GM12878 (cell line): Measurements from ENCODE around the gene GRN. TPM values are rescaled to one million over a fixed set of nuclear protein-coding genes. Genes with fewer than 3 reads are reported as not detected.

Experiments used
- BHLHE40 ChIP-seq, 2 experiments: fragments of 450-650 bp in 1 of 2; IDR thresholded peaks; 2 replicates each; pipeline ENCODE4 v1.6.1; 2011 to 2017; ENCODE audit warnings: low read depth in 2 of 2, borderline replicate concordance in 1 of 2, improper control_type of control experiment in 1 of 2, low read length in 1 of 2, mild to moderate bottlenecking in 1 of 2
- CEBPZ ChIP-seq: fragments of 150-350 bp; IDR thresholded peaks from 2 replicates; pipeline ENCODE4 v1.6.1; 2016; ENCODE audit warnings: low read depth, low read length
- DPF2 ChIP-seq: fragments of 450-650 bp; IDR thresholded peaks from 2 replicates; pipeline ENCODE4 v1.6.1; 2017; ENCODE audit warnings: mild to moderate bottlenecking
- E2F8 ChIP-seq: fragments of 450-650 bp; IDR thresholded peaks from 2 replicates; pipeline ENCODE4 v1.6.1; 2018; ENCODE audit warnings: mild to moderate bottlenecking, low read depth, moderate library complexity; ENCODE audit not compliant: partially characterized antibody
- NFXL1 ChIP-seq: fragments of 450-650 bp; IDR thresholded peaks from 2 replicates; pipeline ENCODE4 v1.6.1; 2017; ENCODE audit warnings: antibody characterized with exemption, mild to moderate bottlenecking, borderline replicate concordance
- POLR2AphosphoS5 ChIP-seq: IDR thresholded peaks from 2 replicates; pipeline ENCODE4 v1.6.1; 2011; ENCODE audit warnings: mild to moderate bottlenecking, low read length, inconsistent platforms
- RAD21 ChIP-seq: IDR thresholded peaks from 2 replicates; pipeline ENCODE4 v1.6.1; 2011; ENCODE audit warnings: mild to moderate bottlenecking, low read depth, low read length, moderate library complexity; ENCODE audit not compliant: insufficient read depth
- RBBP5 ChIP-seq: fragments of 200-600 bp; sonication (generic); conservative IDR thresholded peaks from 2 replicates; pipeline ENCODE4 v1.6.1; 2016
- RFX5 ChIP-seq: IDR thresholded peaks from 2 replicates; pipeline ENCODE4 v1.6.1; 2011; ENCODE audit warnings: low read depth, low read length, improper control_type of control experiment
- ZZZ3 ChIP-seq: IDR thresholded peaks from 2 replicates; pipeline ENCODE4 v1.6.1; 2011; ENCODE audit warnings: low read depth; ENCODE audit not compliant: control insufficient read depth, insufficient read length
- polyA plus RNA-seq, 11 experiments: library from polyadenylated mRNA; depleted of rRNA in 4 of 11; unstranded in 6 of 11; stranded (reverse) in 5 of 11; fragments of >200 nt; fragmentation: Nextera tagmentation in 4 of 11; fragmentation: Illumina TruSeq in 1 of 11; extraction: Ambion mirVana in 4 of 11; extraction: Trizol in 1 of 11; gene quantifications; 1 replicate in 1 of 11; 2 replicates in 10 of 11; pipeline versions ENCODE4 v1.2.1 to v1.2.3, GENCODE V29; 2011 to 2016; ENCODE audit warnings: inconsistent platforms in 2 of 11, missing spikeins in 2 of 11, low read depth in 1 of 11
- total RNA-seq, 4 experiments: library from RNA; depleted of rRNA in 3 of 4; stranded (reverse); fragments of >200 nt in 3 of 4; fragmentation: Illumina TruSeq in 1 of 4; extraction: Trizol in 1 of 4; gene quantifications; 2 replicates each; pipeline versions ENCODE4 v1.2.1 to v1.2.3, GENCODE V29; 2013 to 2021
- TF ChIP-seq, protein P1 (sequence below): fragments of 450-650 bp; IDR thresholded peaks from 2 replicates; pipeline ENCODE4 v1.6.1; 2016; ENCODE audit warnings: mild to moderate bottlenecking, moderate library complexity, borderline replicate concordance
- TF ChIP-seq, protein P2 (sequence below): fragments of 450-650 bp; formaldehyde crosslinking; IDR thresholded peaks from 2 replicates; pipeline ENCODE4 v1.5.0; 2022; ENCODE audit warnings: mild to moderate bottlenecking, missing genetic modification characterization
- TF ChIP-seq, protein P3 (sequence below): fragments of 450-650 bp; IDR thresholded peaks from 2 replicates; pipeline ENCODE4 v1.6.1; 2017; ENCODE audit warnings: borderline replicate concordance

GRN gene
- total and polyA plus RNA-seq, 10 of the 15 experiments (the other 5 are each of a cell fraction or from before 2014, with no cell fraction given), result 22.3 to 389 (median 139) TPM

DNA sequence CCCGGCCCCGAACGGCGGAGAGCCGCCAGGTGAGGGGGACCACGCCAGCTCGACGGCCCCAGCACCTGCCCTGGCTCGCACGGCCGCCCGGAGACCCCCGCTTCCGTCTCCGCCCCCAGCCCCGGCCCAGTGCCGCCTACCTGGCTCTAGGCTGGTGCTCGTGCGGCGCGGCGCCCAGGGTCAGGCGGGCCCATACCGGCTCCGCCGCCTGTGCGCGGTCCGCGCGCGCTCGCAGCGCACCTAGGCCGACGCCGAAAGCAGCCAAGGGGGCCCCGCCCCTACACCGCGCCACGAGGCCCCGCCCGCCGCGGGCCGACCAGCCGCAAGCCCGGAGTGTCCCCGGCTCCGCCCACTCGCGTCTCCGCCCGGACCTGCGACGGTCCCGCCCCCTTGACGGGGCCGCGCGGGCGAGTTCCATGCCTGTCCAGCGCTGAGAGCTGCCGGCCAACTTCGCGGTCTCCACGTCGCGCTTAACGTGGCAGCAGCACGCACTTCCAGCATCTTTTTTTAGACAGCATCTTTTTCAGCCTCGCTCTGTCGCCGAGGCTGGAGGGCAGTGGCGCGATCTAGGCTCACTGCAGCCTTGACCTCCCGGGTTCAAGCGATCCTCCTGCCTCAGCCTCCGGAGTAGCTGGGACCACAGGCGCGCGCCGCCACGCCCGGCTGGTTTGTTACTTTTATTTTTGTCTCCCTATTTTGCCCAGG is 20.4 kb upstream of the GRN start, which contains the start of gene SLC25A39 (continued):
- TF ChIP-seq, protein P1, sequence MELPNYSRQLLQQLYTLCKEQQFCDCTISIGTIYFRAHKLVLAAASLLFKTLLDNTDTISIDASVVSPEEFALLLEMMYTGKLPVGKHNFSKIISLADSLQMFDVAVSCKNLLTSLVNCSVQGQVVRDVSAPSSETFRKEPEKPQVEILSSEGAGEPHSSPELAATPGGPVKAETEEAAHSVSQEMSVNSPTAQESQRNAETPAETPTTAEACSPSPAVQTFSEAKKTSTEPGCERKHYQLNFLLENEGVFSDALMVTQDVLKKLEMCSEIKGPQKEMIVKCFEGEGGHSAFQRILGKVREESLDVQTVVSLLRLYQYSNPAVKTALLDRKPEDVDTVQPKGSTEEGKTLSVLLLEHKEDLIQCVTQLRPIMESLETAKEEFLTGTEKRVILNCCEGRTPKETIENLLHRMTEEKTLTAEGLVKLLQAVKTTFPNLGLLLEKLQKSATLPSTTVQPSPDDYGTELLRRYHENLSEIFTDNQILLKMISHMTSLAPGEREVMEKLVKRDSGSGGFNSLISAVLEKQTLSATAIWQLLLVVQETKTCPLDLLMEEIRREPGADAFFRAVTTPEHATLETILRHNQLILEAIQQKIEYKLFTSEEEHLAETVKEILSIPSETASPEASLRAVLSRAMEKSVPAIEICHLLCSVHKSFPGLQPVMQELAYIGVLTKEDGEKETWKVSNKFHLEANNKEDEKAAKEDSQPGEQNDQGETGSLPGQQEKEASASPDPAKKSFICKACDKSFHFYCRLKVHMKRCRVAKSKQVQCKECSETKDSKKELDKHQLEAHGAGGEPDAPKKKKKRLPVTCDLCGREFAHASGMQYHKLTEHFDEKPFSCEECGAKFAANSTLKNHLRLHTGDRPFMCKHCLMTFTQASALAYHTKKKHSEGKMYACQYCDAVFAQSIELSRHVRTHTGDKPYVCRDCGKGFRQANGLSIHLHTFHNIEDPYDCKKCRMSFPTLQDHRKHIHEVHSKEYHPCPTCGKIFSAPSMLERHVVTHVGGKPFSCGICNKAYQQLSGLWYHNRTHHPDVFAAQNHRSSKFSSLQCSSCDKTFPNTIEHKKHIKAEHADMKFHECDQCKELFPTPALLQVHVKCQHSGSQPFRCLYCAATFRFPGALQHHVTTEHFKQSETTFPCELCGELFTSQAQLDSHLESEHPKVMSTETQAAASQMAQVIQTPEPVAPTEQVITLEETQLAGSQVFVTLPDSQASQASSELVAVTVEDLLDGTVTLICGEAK, result no peak
- TF ChIP-seq, protein P2, sequence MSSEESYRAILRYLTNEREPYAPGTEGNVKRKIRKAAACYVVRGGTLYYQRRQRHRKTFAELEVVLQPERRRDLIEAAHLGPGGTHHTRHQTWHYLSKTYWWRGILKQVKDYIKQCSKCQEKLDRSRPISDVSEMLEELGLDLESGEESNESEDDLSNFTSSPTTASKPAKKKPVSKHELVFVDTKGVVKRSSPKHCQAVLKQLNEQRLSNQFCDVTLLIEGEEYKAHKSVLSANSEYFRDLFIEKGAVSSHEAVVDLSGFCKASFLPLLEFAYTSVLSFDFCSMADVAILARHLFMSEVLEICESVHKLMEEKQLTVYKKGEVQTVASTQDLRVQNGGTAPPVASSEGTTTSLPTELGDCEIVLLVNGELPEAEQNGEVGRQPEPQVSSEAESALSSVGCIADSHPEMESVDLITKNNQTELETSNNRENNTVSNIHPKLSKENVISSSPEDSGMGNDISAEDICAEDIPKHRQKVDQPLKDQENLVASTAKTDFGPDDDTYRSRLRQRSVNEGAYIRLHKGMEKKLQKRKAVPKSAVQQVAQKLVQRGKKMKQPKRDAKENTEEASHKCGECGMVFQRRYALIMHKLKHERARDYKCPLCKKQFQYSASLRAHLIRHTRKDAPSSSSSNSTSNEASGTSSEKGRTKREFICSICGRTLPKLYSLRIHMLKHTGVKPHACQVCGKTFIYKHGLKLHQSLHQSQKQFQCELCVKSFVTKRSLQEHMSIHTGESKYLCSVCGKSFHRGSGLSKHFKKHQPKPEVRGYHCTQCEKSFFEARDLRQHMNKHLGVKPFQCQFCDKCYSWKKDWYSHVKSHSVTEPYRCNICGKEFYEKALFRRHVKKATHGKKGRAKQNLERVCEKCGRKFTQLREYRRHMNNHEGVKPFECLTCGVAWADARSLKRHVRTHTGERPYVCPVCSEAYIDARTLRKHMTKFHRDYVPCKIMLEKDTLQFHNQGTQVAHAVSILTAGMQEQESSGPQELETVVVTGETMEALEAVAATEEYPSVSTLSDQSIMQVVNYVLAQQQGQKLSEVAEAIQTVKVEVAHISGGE, result no peak
- TF ChIP-seq, protein P3, sequence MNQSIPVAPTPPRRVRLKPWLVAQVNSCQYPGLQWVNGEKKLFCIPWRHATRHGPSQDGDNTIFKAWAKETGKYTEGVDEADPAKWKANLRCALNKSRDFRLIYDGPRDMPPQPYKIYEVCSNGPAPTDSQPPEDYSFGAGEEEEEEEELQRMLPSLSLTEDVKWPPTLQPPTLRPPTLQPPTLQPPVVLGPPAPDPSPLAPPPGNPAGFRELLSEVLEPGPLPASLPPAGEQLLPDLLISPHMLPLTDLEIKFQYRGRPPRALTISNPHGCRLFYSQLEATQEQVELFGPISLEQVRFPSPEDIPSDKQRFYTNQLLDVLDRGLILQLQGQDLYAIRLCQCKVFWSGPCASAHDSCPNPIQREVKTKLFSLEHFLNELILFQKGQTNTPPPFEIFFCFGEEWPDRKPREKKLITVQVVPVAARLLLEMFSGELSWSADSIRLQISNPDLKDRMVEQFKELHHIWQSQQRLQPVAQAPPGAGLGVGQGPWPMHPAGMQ, result no peak
- no peak for TF ChIP-seq RFX5
- no peak for TF ChIP-seq ZZZ3
- TF ChIP-seq RAD21, result no peak
- no peak for TF ChIP-seq E2F8
- TF ChIP-seq POLR2AphosphoS5, result peak; percentile 41; the same call in 1 of the 2 replicates
- no peak for TF ChIP-seq CEBPZ
- peak; percentile 70 to 89 for TF ChIP-seq BHLHE40 (IDR thresholded peaks at IDR 0.05; ENCODE audit: borderline replicate concordance in 1 of 2, low read depth in 2 of 2, low read length in 1 of 2)
- TF ChIP-seq DPF2, result peak; percentile 77
- TF ChIP-seq NFXL1, result 0 out of 2 replicates have a peak, but pooled peaks have one; percentile 57
- no peak for TF ChIP-seq RBBP5
